CD14-positive monocyte (primary cell): ENCODE data around the gene EXOC8. TPM values are rescaled to one million over a fixed set of nuclear protein-coding genes. Genes with fewer than 3 reads are reported as not detected.

Experiments used
- DNase-seq, 3 donors: peaks; one replicate each; pipeline ENCODE4 v3.0.0-alpha.2; 2011 to 2022
- H2AFZ ChIP-seq: 2 replicates; pipeline ENCODE4 v1.6.0; 2012; ENCODE audit warnings: mild to moderate bottlenecking, low read depth, low read length, inconsistent platforms; ENCODE audit not compliant: insufficient read depth, poor library complexity, severe bottlenecking
- H3K27ac ChIP-seq, 2 donors: 1 replicate in 1 of 2; 2 replicates in 1 of 2; pipeline ENCODE4 v1.5.1; 2012 to 2013; ENCODE audit warnings: low read length in 2 of 2, control low read depth in 1 of 2, inconsistent platforms in 1 of 2, low read depth in 1 of 2, mild to moderate bottlenecking in 1 of 2
- H3K27me3 ChIP-seq, 2 donors: one replicate each; pipeline versions ENCODE4 v1.6.0 to v1.6.1; 2011 to 2013; ENCODE audit warnings: low read length in 2 of 2; ENCODE audit not compliant: control insufficient read depth in 2 of 2, insufficient read depth in 2 of 2
- H3K36me3 ChIP-seq, 2 donors: replicated peaks in 1 of 2; 1 replicate in 1 of 2; 2 replicates in 1 of 2; pipeline versions ENCODE4 v1.5.1 to v1.6.1; 2012 to 2013; ENCODE audit warnings: low read length in 2 of 2, control low read depth in 1 of 2, inconsistent platforms in 1 of 2, mild to moderate bottlenecking in 1 of 2; ENCODE audit not compliant: insufficient read depth in 2 of 2, control insufficient read depth in 1 of 2
- H3K4me1 ChIP-seq, 2 donors: 1 replicate in 1 of 2; 2 replicates in 1 of 2; pipeline versions ENCODE4 v1.5.1 to v1.6.1; 2012 to 2013; ENCODE audit warnings: low read length in 2 of 2, control low read depth in 1 of 2, inconsistent platforms in 1 of 2, mild to moderate bottlenecking in 1 of 2, moderate library complexity in 1 of 2; ENCODE audit not compliant: insufficient read depth in 2 of 2, control insufficient read depth in 1 of 2
- H3K4me2 ChIP-seq: replicated peaks from 2 replicates; pipeline ENCODE3; 2012; ENCODE audit warnings: low read length, moderate library complexity, mild to moderate bottlenecking; ENCODE audit not compliant: poor library complexity, severe bottlenecking; ENCODE audit errors: extremely low read depth
- H3K4me3 ChIP-seq, 3 experiments: fragments of 200-600 bp in 1 of 3; sonication (generic) in 1 of 3; replicated peaks in 1 of 3; 1 replicate in 2 of 3; 2 replicates in 1 of 3; pipeline ENCODE4 v1.5.1; 2011 to 2013; ENCODE audit warnings: low read length in 3 of 3, mild to moderate bottlenecking in 3 of 3, control low read depth in 2 of 3, low read depth in 2 of 3, inconsistent platforms in 1 of 3, moderate library complexity in 1 of 3
- H3K79me2 ChIP-seq: 2 replicates; pipeline ENCODE4 v1.6.0; 2012; ENCODE audit warnings: mild to moderate bottlenecking, control low read depth, inconsistent platforms, low read length, moderate library complexity; ENCODE audit not compliant: insufficient read depth
- H3K9ac ChIP-seq: 2 replicates; pipeline ENCODE4 v1.6.0; 2017; ENCODE audit warnings: low read length, mild to moderate bottlenecking; ENCODE audit not compliant: insufficient read depth, poor library complexity, severe bottlenecking
- H3K9me3 ChIP-seq, 2 donors: replicated peaks in 1 of 2; 1 replicate in 1 of 2; 2 replicates in 1 of 2; pipeline versions ENCODE4 v1.5.1 to v1.6.1; 2012 to 2013; ENCODE audit warnings: low read length in 2 of 2, control low read depth in 1 of 2; ENCODE audit not compliant: control insufficient read depth in 1 of 2, insufficient read depth in 1 of 2
- H4K20me1 ChIP-seq: 2 replicates; pipeline ENCODE4 v1.6.0; 2012; ENCODE audit warnings: mild to moderate bottlenecking, low read length, control low read depth, moderate library complexity; ENCODE audit not compliant: insufficient read depth
- H3K27ac Mint-ChIP-seq, 7 donors: one replicate each; pipeline ENCODE4 v1.8.0; 2020; ENCODE audit warnings: mild to moderate bottlenecking in 7 of 7, mixed read lengths in 7 of 7, moderate library complexity in 6 of 7, inconsistent platforms in 2 of 7
- H3K27me3 Mint-ChIP-seq, 3 donors: one replicate each; pipeline ENCODE4 v1.8.0; 2021 to 2022; ENCODE audit warnings: low read depth in 3 of 3, mild to moderate bottlenecking in 3 of 3, mixed read lengths in 3 of 3, moderate library complexity in 3 of 3, inconsistent platforms in 1 of 3
- H3K36me3 Mint-ChIP-seq, 2 donors: one replicate each; pipeline ENCODE4 v1.8.0; 2020; ENCODE audit warnings: mixed read lengths in 2 of 2, inconsistent platforms in 1 of 2, mild to moderate bottlenecking in 1 of 2
- H3K4me1 Mint-ChIP-seq: one replicate; pipeline ENCODE4 v1.8.0; 2020; ENCODE audit warnings: mild to moderate bottlenecking, mixed read lengths
- H3K4me3 Mint-ChIP-seq, 2 donors: one replicate each; pipeline ENCODE4 v1.8.0; 2020; ENCODE audit warnings: mild to moderate bottlenecking in 2 of 2, mixed read lengths in 2 of 2, moderate library complexity in 1 of 2
- H3K9me3 Mint-ChIP-seq, 7 donors: one replicate each; pipeline ENCODE4 v1.8.0; 2020 to 2022; ENCODE audit warnings: mixed read lengths in 7 of 7, mild to moderate bottlenecking in 6 of 7, moderate library complexity in 6 of 7, inconsistent platforms in 2 of 7
- WGBS: methylation state at CpG from one replicate; pipeline ENCODE4 v1.1.5; 2013; ENCODE audit warnings: missing lambda C conversion rate; ENCODE audit not compliant: insufficient coverage; 5-methylcytosine and 5-hydroxymethylcytosine counted together
- intact Hi-C, 2 donors: fragments of 100-400 bp; cut with micrococcal nuclease; formaldehyde crosslinking; loops; one replicate each; pipeline versions ENCODE4 v1.15.0 to v1.15.1; 2023
- polyA plus RNA-seq, 3 donors: library from polyadenylated mRNA; depleted of rRNA in 1 of 3; unstranded in 2 of 3; stranded (reverse) in 1 of 3; fragments of 300-500 nt in 2 of 3; fragments of >200 nt in 1 of 3; fragmentation: Illumina TruSeq in 2 of 3; gene quantifications; 1 replicate in 2 of 3; 2 replicates in 1 of 3; pipeline ENCODE4 v1.2.3, GENCODE V29; 2012 to 2021
- TF ChIP-seq, protein P1 (sequence below): fragments of 200-600 bp; IDR thresholded peaks from one replicate; pipeline ENCODE4 v1.8.0; 2022; ENCODE audit warnings: antibody characterized with exemption, mild to moderate bottlenecking

EXOC8 gene
- polyA plus RNA-seq, 3 donors, result 2.8 to 7.8 (median 3.1) TPM

DNA sequence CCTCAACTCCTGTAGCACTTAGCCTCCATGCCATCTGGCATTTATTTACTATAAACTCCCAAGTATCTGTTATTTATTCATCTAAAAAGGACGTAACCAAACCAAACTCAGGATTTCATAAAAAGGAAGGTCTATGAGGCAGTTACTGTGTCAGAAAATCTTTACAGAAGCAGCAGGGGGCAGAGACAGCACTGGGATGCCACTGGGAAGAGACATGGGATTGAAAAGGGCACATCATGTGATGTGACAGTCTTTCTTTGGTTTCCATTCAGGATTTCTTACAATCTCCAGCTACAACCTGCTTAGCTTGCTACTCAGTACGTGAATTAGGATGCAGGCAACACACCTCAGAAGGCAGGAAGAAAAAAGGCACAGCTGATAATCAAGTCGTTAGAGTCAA lies 31.6 kb upstream of the EXOC8 start:
- no peaks in the 10 kb centered on the region for H3K9me3 ChIP-seq
- H3K27ac ChIP-seq, result no peak overlapping the region
- peaks cover 9% of the 10 kb centered on the region for H3K79me2 ChIP-seq
- H3K27ac Mint-ChIP-seq, result peak overlapping the region in 1 of 7 donors; percentile 29
- H2AFZ ChIP-seq, result no peak overlapping the region
- H4K20me1 ChIP-seq, result peaks cover 55% of the 10 kb centered on the region
- no peak overlapping the region for H3K9ac ChIP-seq
- WGBS, result 100% methylated on average over 1 of the region's 3 CpGs
- no peak overlapping the region for H3K4me3 Mint-ChIP-seq
- TF ChIP-seq, protein P1, sequence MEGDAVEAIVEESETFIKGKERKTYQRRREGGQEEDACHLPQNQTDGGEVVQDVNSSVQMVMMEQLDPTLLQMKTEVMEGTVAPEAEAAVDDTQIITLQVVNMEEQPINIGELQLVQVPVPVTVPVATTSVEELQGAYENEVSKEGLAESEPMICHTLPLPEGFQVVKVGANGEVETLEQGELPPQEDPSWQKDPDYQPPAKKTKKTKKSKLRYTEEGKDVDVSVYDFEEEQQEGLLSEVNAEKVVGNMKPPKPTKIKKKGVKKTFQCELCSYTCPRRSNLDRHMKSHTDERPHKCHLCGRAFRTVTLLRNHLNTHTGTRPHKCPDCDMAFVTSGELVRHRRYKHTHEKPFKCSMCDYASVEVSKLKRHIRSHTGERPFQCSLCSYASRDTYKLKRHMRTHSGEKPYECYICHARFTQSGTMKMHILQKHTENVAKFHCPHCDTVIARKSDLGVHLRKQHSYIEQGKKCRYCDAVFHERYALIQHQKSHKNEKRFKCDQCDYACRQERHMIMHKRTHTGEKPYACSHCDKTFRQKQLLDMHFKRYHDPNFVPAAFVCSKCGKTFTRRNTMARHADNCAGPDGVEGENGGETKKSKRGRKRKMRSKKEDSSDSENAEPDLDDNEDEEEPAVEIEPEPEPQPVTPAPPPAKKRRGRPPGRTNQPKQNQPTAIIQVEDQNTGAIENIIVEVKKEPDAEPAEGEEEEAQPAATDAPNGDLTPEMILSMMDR, result no peak
- intact Hi-C loops, result no loop called here
- H3K9me3 Mint-ChIP-seq, result no peaks in the 10 kb centered on the region
- H3K36me3 Mint-ChIP-seq, result peaks cover 50 to 60% of the 10 kb centered on the region in 2 donors
- no peak for DNase-seq
- H3K4me3 ChIP-seq, result no peak overlapping the region
- H3K36me3 ChIP-seq, result peaks cover 44 to 80% of the 10 kb centered on the region in 2 donors
- no peaks in the 10 kb centered on the region for H3K27me3 ChIP-seq
- H3K27me3 Mint-ChIP-seq, result no peaks in the 10 kb centered on the region
- no peaks in the 10 kb centered on the region for H3K4me1 Mint-ChIP-seq
- no peaks in the 10 kb centered on the region for H3K4me1 ChIP-seq
- no peak overlapping the region for H3K4me2 ChIP-seq

DNA sequence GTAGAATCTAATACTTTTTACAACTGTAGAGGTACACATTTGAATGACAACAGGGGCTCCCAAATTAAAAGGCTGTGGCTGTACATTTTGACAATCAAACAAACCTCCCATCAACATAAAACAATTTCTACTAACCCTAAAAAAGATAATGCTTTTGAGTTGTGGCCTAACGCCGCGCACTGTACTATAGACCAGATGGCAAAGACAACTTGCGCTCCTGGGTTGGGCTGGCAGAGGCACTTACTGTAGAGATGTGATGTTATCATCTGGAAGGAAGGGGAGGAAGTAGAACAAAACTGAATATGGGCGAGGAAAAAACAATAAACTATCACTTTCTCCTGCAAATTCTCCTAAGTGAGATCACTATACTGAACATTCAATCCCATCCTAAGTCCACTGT lies 26.5 kb upstream of the EXOC8 start:
- intact Hi-C loops, result no loop called here
- H3K4me3 Mint-ChIP-seq, result no peak overlapping the region
- no CpG with 5 or more reads among the region's 5 CpGs for WGBS

More for the DNA sequence above, 26.5 kb upstream of the EXOC8 start:
- Mint-ChIP-seq H3K27me3 (no peaks in the 10 kb centered on the region), H3K36me3 (peaks cover 54 to 67% of the 10 kb centered on the region in 2 donors), H3K9me3 (no peaks in the 10 kb centered on the region), H3K27ac (no peak overlapping the region), H3K4me1 (peaks cover 5% of the 10 kb centered on the region)
- H3K9me3 ChIP-seq, result no peaks in the 10 kb centered on the region
- no peaks in the 10 kb centered on the region for H3K79me2 ChIP-seq
- TF ChIP-seq, protein P1, result no peak
- H3K9ac ChIP-seq, result no peak overlapping the region
- H3K4me1 ChIP-seq, result peaks cover 0 to 7% of the 10 kb centered on the region in 2 donors
- no peak overlapping the region for H2AFZ ChIP-seq
- peaks cover 41 to 81% of the 10 kb centered on the region in 2 donors for H3K36me3 ChIP-seq
- peaks cover 28% of the 10 kb centered on the region for H4K20me1 ChIP-seq
- no peak overlapping the region for H3K4me3 ChIP-seq
- DNase-seq, result no peak
- H3K4me2 ChIP-seq, result no peak overlapping the region
- no peak overlapping the region for H3K27ac ChIP-seq
- no peaks in the 10 kb centered on the region for H3K27me3 ChIP-seq
